NB4 (cell line): ENCODE measurements around the gene MAP2K3.
"Not testable (repeated sequence)": the region's sequence is repeated elsewhere in the genome, so short reads cannot be mapped to it uniquely, and the experiment has no call there.

Source experiments
- DNase-seq: peaks from one replicate; pipeline ENCODE4 v3.0.0; 2010; ENCODE audit warnings: low read depth
- H3K4me3 ChIP-seq: one replicate; pipeline ENCODE4 v1.5.1; 2011; ENCODE audit warnings: mild to moderate bottlenecking, low read depth, low read length, moderate library complexity
- CTCF ChIP-seq: IDR thresholded peaks from one replicate; pipeline ENCODE4 v1.5.1; 2012; ENCODE audit warnings: low read depth, low read length
- MAX ChIP-seq: IDR thresholded peaks from 2 replicates; pipeline ENCODE4 v1.6.1; 2011; ENCODE audit warnings: low read depth, low read length
- MYC ChIP-seq: IDR thresholded peaks from 2 replicates; pipeline ENCODE4 v1.6.1; 2011; ENCODE audit warnings: low read depth, low read length
- POLR2A ChIP-seq: IDR thresholded peaks from 2 replicates; pipeline ENCODE4 v1.6.1; 2011; ENCODE audit warnings: mild to moderate bottlenecking; ENCODE audit not compliant: insufficient read length; ENCODE audit errors: extremely low read depth

Gene MAP2K3

GRCh38 chr17:21313320-21313719, 28.8 kb downstream of the MAP2K3 start:
- H3K4me3 ChIP-seq = no peak overlapping the region
- TF ChIP-seq MYC (no peak), MAX (no peak), POLR2A (no peak), CTCF (no peak)
- DNase-seq = no peak

- not testable (repeated sequence) for DNase-seq, H3K4me3 ChIP-seq
These were observed 29.2 kb downstream of the MAP2K3 start for GRCh38 chr17:21313761-21314160.

GRCh38 chr17:21314261-21314664, 29.8 kb downstream of the MAP2K3 start:
- H3K4me3 ChIP-seq, DNase-seq: not testable (repeated sequence)

GRCh38 chr17:21314701-21315111, 30.2 kb downstream of the MAP2K3 start:
- DNase-seq = not testable (repeated sequence)

GRCh38 chr17:21315246-21316000, 30.9 kb downstream of the MAP2K3 start:
- not testable (repeated sequence) for DNase-seq, H3K4me3 ChIP-seq

More at GRCh38 chr17:21314701-21315111, 30.2 kb downstream of the MAP2K3 start:
- H3K4me3 ChIP-seq = not testable (repeated sequence)

- DNase-seq, H3K4me3 ChIP-seq: not testable (repeated sequence)
These were observed 31.8 kb downstream of the MAP2K3 start for GRCh38 chr17:21316212-21316886.

GRCh38 chr17:21316887-21317500, 32.5 kb downstream of the MAP2K3 start:
- H3K4me3 ChIP-seq = not testable (repeated sequence)

GRCh38 chr17:21317821-21318220, 33.3 kb downstream of the MAP2K3 start:
- H3K4me3 ChIP-seq, DNase-seq: not testable (repeated sequence)

More at GRCh38 chr17:21316887-21317500, 32.5 kb downstream of the MAP2K3 start:
- not testable (repeated sequence) for DNase-seq

GRCh38 chr17:21318439-21318838, 33.9 kb downstream of the MAP2K3 start:
- no peak for TF ChIP-seq CTCF
- TF ChIP-seq POLR2A = no peak
- TF ChIP-seq MAX = no peak
- TF ChIP-seq MYC = no peak
- no peak for DNase-seq
- H3K4me3 ChIP-seq = no peak overlapping the region

GRCh38 chr17:21318856-21319255, 34.3 kb downstream of the MAP2K3 start:
- H3K4me3 ChIP-seq, DNase-seq: not testable (repeated sequence)

- not testable (repeated sequence) for DNase-seq, H3K4me3 ChIP-seq
These were observed 34.7 kb downstream of the MAP2K3 start for GRCh38 chr17:21319256-21319655.

GRCh38 chr17:21319686-21320375, 35.3 kb downstream of the MAP2K3 start:
- H3K4me3 ChIP-seq, DNase-seq: not testable (repeated sequence)

GRCh38 chr17:21320430-21320829, 35.9 kb downstream of the MAP2K3 start:
- H3K4me3 ChIP-seq, DNase-seq: not testable (repeated sequence)

- DNase-seq, H3K4me3 ChIP-seq: not testable (repeated sequence)
These were observed 36.5 kb downstream of the MAP2K3 start for GRCh38 chr17:21321061-21321460.

GRCh38 chr17:21321744-21322191, 37.3 kb downstream of the MAP2K3 start:
- H3K4me3 ChIP-seq, DNase-seq: not testable (repeated sequence)
